Stimulated activated memory B cell treated with anti-CD40 and anti-IgM and Interleukin-4, amounts not matched to agents 10 μg/mL and 1 μg/mL and 100 μg/mL, for 72 hours (primary cell): ENCODE data around the gene ME3.

Experiments used
- ATAC-seq: fragments of 150-1000 bp; cut with Tn5 transposase; 2 replicates; pipeline ENCODE4 v1.10.0; 2021
- H3K27ac Mint-ChIP-seq: one replicate; pipeline ENCODE4 v1.8.0; 2022; ENCODE audit warnings: mild to moderate bottlenecking, mixed read lengths
- H3K27me3 Mint-ChIP-seq: one replicate; pipeline ENCODE4 v1.8.0; 2022; ENCODE audit warnings: mixed read lengths
- H3K36me3 Mint-ChIP-seq: one replicate; pipeline ENCODE4 v1.8.0; 2022; ENCODE audit warnings: mixed read lengths
- H3K4me1 Mint-ChIP-seq: one replicate; pipeline ENCODE4 v1.8.0; 2022; ENCODE audit warnings: mixed read lengths
- H3K4me3 Mint-ChIP-seq: one replicate; pipeline ENCODE4 v1.8.0; 2022; ENCODE audit warnings: mild to moderate bottlenecking, moderate library complexity, mixed read lengths
- H3K9me3 Mint-ChIP-seq: one replicate; pipeline ENCODE4 v1.8.0; 2022; ENCODE audit warnings: mixed read lengths

ME3 gene

GRCh38 chr11:86503131-86503530 lies 169.3 kb downstream of the ME3 start:
- Mint-ChIP-seq H3K27ac (no peak overlapping the region), H3K36me3 (no peaks in the 10 kb centered on the region), H3K4me3 (no peak overlapping the region), H3K4me1 (no peaks in the 10 kb centered on the region), H3K9me3 (no peaks in the 10 kb centered on the region), H3K27me3 (no peaks in the 10 kb centered on the region)
- no peak for ATAC-seq

- Mint-ChIP-seq H3K27me3 (no peaks in the 10 kb centered on the region), H3K4me1 (no peaks in the 10 kb centered on the region), H3K36me3 (no peaks in the 10 kb centered on the region), H3K9me3 (no peaks in the 10 kb centered on the region), H3K4me3 (no peak overlapping the region), H3K27ac (no peak overlapping the region)
- ATAC-seq = no peak
Observed at GRCh38 chr11:86502137-86502642, 170.2 kb downstream of the ME3 start.

- no peak overlapping the region for H3K27ac Mint-ChIP-seq
- no peaks in the 10 kb centered on the region for H3K4me1 Mint-ChIP-seq
- H3K9me3 Mint-ChIP-seq = no peaks in the 10 kb centered on the region
- H3K36me3 Mint-ChIP-seq = no peaks in the 10 kb centered on the region
- no peak overlapping the region for H3K4me3 Mint-ChIP-seq
- no peaks in the 10 kb centered on the region for H3K27me3 Mint-ChIP-seq
- ATAC-seq = no peak
Observed at GRCh38 chr11:86500500-86501140, 171.8 kb downstream of the ME3 start.

- Mint-ChIP-seq H3K27ac (no peak overlapping the region), H3K4me3 (no peak overlapping the region), H3K9me3 (no peaks in the 10 kb centered on the region)
Observed at GRCh38 chr11:86499723-86500129, 172.7 kb downstream of the ME3 start.

GRCh38 chr11:86497836-86498235 lies 174.6 kb downstream of the ME3 start:
- H3K36me3 Mint-ChIP-seq = no peaks in the 10 kb centered on the region
- no peaks in the 10 kb centered on the region for H3K4me1 Mint-ChIP-seq
- no peak overlapping the region for H3K4me3 Mint-ChIP-seq
- no peaks in the 10 kb centered on the region for H3K9me3 Mint-ChIP-seq
- H3K27ac Mint-ChIP-seq = no peak overlapping the region
- ATAC-seq = no peak
- no peaks in the 10 kb centered on the region for H3K27me3 Mint-ChIP-seq

More at GRCh38 chr11:86499723-86500129, 172.7 kb downstream of the ME3 start:
- no peak for ATAC-seq
- Mint-ChIP-seq H3K27me3 (no peaks in the 10 kb centered on the region), H3K36me3 (no peaks in the 10 kb centered on the region), H3K4me1 (no peaks in the 10 kb centered on the region)

- Mint-ChIP-seq H3K9me3 (no peaks in the 10 kb centered on the region), H3K36me3 (no peaks in the 10 kb centered on the region), H3K27ac (no peak overlapping the region), H3K4me1 (no peaks in the 10 kb centered on the region), H3K27me3 (no peaks in the 10 kb centered on the region), H3K4me3 (no peak overlapping the region)
- no peak for ATAC-seq
Observed at GRCh38 chr11:86497310-86497709, 175.1 kb downstream of the ME3 start.

GRCh38 chr11:86495351-86495750 lies 177.1 kb downstream of the ME3 start:
- Mint-ChIP-seq H3K4me3 (no peak overlapping the region), H3K27me3 (no peaks in the 10 kb centered on the region), H3K9me3 (no peaks in the 10 kb centered on the region), H3K27ac (no peak overlapping the region), H3K4me1 (no peaks in the 10 kb centered on the region), H3K36me3 (no peaks in the 10 kb centered on the region)
- no peak for ATAC-seq

- H3K9me3 Mint-ChIP-seq = no peaks in the 10 kb centered on the region
- H3K27me3 Mint-ChIP-seq = no peaks in the 10 kb centered on the region
- no peak overlapping the region for H3K27ac Mint-ChIP-seq
- H3K4me3 Mint-ChIP-seq = no peak overlapping the region
- no peaks in the 10 kb centered on the region for H3K4me1 Mint-ChIP-seq
- no peak for ATAC-seq
- no peaks in the 10 kb centered on the region for H3K36me3 Mint-ChIP-seq
Observed at GRCh38 chr11:86492370-86493010, 179.9 kb downstream of the ME3 start.

GRCh38 chr11:86491027-86491426 lies 181.4 kb downstream of the ME3 start:
- Mint-ChIP-seq H3K4me1 (no peaks in the 10 kb centered on the region), H3K27ac (no peak overlapping the region), H3K4me3 (no peak overlapping the region), H3K27me3 (no peaks in the 10 kb centered on the region), H3K9me3 (no peaks in the 10 kb centered on the region), H3K36me3 (no peaks in the 10 kb centered on the region)
- ATAC-seq = no peak

- H3K9me3 Mint-ChIP-seq = no peaks in the 10 kb centered on the region
- H3K36me3 Mint-ChIP-seq = no peaks in the 10 kb centered on the region
- no peak overlapping the region for H3K27ac Mint-ChIP-seq
- H3K4me1 Mint-ChIP-seq = no peaks in the 10 kb centered on the region
- no peaks in the 10 kb centered on the region for H3K27me3 Mint-ChIP-seq
- ATAC-seq = no peak
- no peak overlapping the region for H3K4me3 Mint-ChIP-seq
Observed at GRCh38 chr11:86490582-86490981, 181.8 kb downstream of the ME3 start.

- ATAC-seq = no peak
- H3K4me3 Mint-ChIP-seq = no peak overlapping the region
- no peaks in the 10 kb centered on the region for H3K36me3 Mint-ChIP-seq
- no peaks in the 10 kb centered on the region for H3K27me3 Mint-ChIP-seq
- no peak overlapping the region for H3K27ac Mint-ChIP-seq
- H3K4me1 Mint-ChIP-seq = no peaks in the 10 kb centered on the region
- no peaks in the 10 kb centered on the region for H3K9me3 Mint-ChIP-seq
Observed at GRCh38 chr11:86489442-86489841, 183.0 kb downstream of the ME3 start.

GRCh38 chr11:86488553-86488952 lies 183.9 kb downstream of the ME3 start:
- Mint-ChIP-seq H3K27ac (no peak overlapping the region), H3K4me3 (no peak overlapping the region), H3K36me3 (no peaks in the 10 kb centered on the region)

GRCh38 chr11:86487671-86488070 lies 184.7 kb downstream of the ME3 start:
- H3K27me3 Mint-ChIP-seq = no peaks in the 10 kb centered on the region
- no peak for ATAC-seq
- H3K27ac Mint-ChIP-seq = no peak overlapping the region
- no peaks in the 10 kb centered on the region for H3K36me3 Mint-ChIP-seq
- no peak overlapping the region for H3K4me3 Mint-ChIP-seq
- no peaks in the 10 kb centered on the region for H3K4me1 Mint-ChIP-seq
- H3K9me3 Mint-ChIP-seq = no peaks in the 10 kb centered on the region

More at GRCh38 chr11:86488553-86488952, 183.9 kb downstream of the ME3 start:
- H3K4me1 Mint-ChIP-seq = no peaks in the 10 kb centered on the region
- H3K9me3 Mint-ChIP-seq = no peaks in the 10 kb centered on the region
- no peaks in the 10 kb centered on the region for H3K27me3 Mint-ChIP-seq
- ATAC-seq = no peak

- no peaks in the 10 kb centered on the region for H3K9me3 Mint-ChIP-seq
- ATAC-seq = peak; percentile 40
- no peaks in the 10 kb centered on the region for H3K36me3 Mint-ChIP-seq
- H3K4me3 Mint-ChIP-seq = no peak overlapping the region
- H3K4me1 Mint-ChIP-seq = no peaks in the 10 kb centered on the region
- no peak overlapping the region for H3K27ac Mint-ChIP-seq
- no peaks in the 10 kb centered on the region for H3K27me3 Mint-ChIP-seq
Observed at GRCh38 chr11:86486261-86487030, 186.0 kb downstream of the ME3 start.

- no peak overlapping the region for H3K4me3 Mint-ChIP-seq
- no peak for ATAC-seq
- no peaks in the 10 kb centered on the region for H3K9me3 Mint-ChIP-seq
- H3K4me1 Mint-ChIP-seq = no peaks in the 10 kb centered on the region
- H3K27me3 Mint-ChIP-seq = no peaks in the 10 kb centered on the region
- H3K27ac Mint-ChIP-seq = no peak overlapping the region
- no peaks in the 10 kb centered on the region for H3K36me3 Mint-ChIP-seq
Observed at GRCh38 chr11:86484795-86485166, 187.6 kb downstream of the ME3 start.
